WI38 (cell line): ENCODE results near the gene KPNA3.

Source experiments
- H3K4me3 ChIP-seq: 2 replicates; pipeline ENCODE4 v1.5.1; 2011; ENCODE audit warnings: low read depth, mild to moderate bottlenecking, control low read depth, low read length
- CTCF ChIP-seq: IDR thresholded peaks from 2 replicates; pipeline ENCODE4 v1.5.1; 2012; ENCODE audit warnings: low read depth, mild to moderate bottlenecking, control low read depth, low read length

Gene KPNA3

GRCh38 chr13:49792550-49793324 is at the start of gene KPNA3:
Gene KPNA3 (minus strand): TSS chr13:49792682. CDS start chr13:49792506, 176 bp downstream.
- H3K4me3 ChIP-seq, result peak within 1 kb of the TSS; percentile 86
- no peak for TF ChIP-seq CTCF

- no peak for TF ChIP-seq CTCF
Observed at GRCh38 chr13:49841964-49842363, 49.5 kb upstream of the KPNA3 start.

GRCh38 chr13:49840675-49841074 is 48.2 kb upstream of the KPNA3 start:
- TF ChIP-seq CTCF, result no peak
- no peak overlapping the region for H3K4me3 ChIP-seq

More at GRCh38 chr13:49841964-49842363, 49.5 kb upstream of the KPNA3 start:
- no peak overlapping the region for H3K4me3 ChIP-seq

GRCh38 chr13:49840266-49840665 is 47.8 kb upstream of the KPNA3 start:
- TF ChIP-seq CTCF, result no peak
- H3K4me3 ChIP-seq, result no peak overlapping the region

- TF ChIP-seq CTCF, result no peak
- H3K4me3 ChIP-seq, result peak overlapping the region; percentile 18; the same call in 1 of the 2 replicates
Observed at GRCh38 chr13:49838989-49839388, 46.5 kb upstream of the KPNA3 start.

- H3K4me3 ChIP-seq, result no peak overlapping the region
- TF ChIP-seq CTCF, result no peak
Observed at GRCh38 chr13:49836516-49836915, 44.0 kb upstream of the KPNA3 start.

GRCh38 chr13:49833402-49833801 is 40.9 kb upstream of the KPNA3 start:
- no peak overlapping the region for H3K4me3 ChIP-seq
- TF ChIP-seq CTCF, result no peak
